NCI-H774 (cell line): ENCODE results near the gene GBX2.
A peak's percentile ranks its signal among the peaks of the same experiment; 100 is the strongest.
"Not testable (repeated sequence)": the region's sequence is repeated elsewhere in the genome, so short reads cannot be mapped to it uniquely, and the experiment has no call there.

Experiments used
- DNase-seq: peaks from one replicate; lab custom pipeline; 2025; lab: John Stamatoyannopoulos, UW

Gene GBX2

GRCh38 chr2:236155406-236155805, 12.8 kb downstream of the GBX2 start:
- DNase-seq, result no peak

GRCh38 chr2:236146436-236146835, 21.8 kb downstream of the GBX2 start:
- DNase-seq, result no peak

GRCh38 chr2:236143811-236144210, 24.4 kb downstream of the GBX2 start:
- DNase-seq, result no peak

DNA sequence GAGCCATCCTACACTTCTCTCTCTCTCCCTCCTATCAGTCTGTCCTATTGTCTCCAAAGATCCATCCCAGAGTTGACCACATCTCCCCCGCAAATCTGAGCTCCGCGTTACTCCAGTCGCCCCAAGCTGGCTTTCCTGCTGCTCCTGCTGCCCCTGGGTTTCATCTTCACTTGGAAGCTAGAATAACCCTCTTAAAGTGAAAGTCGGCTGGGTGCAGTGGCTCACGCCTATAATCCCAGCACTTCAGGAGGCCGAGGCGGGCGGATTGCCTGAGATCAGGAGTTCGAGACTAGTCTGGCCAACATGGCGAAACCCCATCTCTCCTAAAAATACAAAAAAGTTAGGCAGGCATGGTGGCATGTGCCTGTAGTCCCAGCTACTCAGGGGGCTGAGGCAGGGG, 26.6 kb downstream of the GBX2 start:
- DNase-seq, result not testable (repeated sequence)

GRCh38 chr2:236137066-236137465, 31.1 kb downstream of the GBX2 start:
- DNase-seq, result no peak

DNA sequence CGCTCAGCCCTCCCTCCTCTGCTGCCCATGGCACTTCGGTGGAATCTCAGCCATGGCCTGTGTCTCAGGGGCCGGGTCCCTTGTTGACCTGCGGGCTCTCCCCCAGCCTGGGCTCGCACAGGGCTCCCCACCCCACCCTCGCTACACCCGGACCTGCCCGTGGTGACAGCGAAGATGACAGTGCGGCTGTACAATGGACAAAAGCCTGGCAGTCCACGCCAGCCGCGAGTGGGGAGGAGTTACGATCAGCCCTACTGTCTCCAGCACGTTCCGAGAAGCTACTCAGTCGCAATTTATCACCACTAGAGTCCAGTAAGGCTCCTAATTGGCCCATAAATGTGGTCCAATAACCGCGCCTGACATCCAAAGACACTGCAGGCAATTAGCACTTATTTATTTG, 31.6 kb downstream of the GBX2 start:
- peak; percentile 48 for DNase-seq

DNA sequence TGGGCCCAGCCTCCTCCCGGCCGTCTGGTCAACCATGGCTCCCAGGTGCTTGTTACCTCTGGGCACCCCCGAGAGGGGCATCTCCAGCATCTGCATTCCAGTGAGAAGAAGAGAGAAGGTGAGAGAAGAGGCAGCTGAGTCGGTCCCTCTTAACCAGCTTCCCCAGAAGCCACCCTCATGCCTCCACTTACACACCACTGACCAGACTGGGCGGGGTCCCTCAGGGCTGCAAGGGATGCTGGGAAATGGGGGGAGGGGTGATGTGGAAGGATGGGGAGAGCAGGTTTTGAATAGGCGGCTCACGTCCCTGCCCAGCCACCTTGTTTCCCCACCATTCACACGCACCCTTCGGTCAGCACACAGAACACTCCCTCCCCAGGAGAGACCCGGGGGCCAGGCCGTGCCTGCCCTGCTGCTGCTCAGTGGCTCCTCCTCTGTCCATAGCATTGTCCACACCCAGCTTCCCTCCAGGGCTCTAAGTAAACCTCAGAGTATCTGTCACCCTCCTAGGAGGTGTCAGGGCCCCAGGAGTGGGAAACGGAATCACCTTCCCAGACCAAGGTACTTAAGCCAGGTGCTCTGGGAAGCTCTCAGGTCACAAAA, 34.7 kb downstream of the GBX2 start:
- DNase-seq, result no peak

DNA sequence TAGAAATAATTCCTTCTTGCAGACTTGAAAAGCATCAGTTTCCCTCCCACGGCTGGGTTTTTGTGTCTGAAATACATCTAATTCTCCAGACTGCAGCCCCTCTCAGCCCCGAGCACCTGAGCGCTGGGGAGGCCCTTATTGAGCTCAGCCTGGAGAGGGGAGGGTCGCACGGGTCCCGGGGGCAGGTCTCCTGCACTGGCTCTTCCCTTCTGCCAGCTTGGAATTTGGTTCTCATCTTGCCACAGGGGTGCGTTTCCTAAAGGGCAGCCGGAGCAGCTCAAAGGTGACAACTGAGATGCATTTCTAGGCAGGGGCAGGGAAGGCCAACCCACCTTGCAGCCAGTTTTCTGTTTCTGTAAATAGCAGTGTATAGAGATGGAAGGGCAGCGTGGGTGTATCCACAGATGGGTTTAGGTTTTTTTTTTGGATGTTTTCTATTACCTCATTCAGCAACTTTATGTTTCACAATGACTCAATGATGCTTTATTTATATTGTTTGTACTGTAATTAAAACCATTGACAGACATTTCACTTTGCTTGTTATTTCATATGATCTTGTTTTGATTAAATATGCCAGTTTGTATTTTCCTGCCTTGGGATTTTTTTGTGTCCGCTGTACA, 37.0 kb downstream of the GBX2 start:
- DNase-seq, result no peak

GRCh38 chr2:236130349-236130998, 37.7 kb downstream of the GBX2 start:
- DNase-seq, result no peak

DNA sequence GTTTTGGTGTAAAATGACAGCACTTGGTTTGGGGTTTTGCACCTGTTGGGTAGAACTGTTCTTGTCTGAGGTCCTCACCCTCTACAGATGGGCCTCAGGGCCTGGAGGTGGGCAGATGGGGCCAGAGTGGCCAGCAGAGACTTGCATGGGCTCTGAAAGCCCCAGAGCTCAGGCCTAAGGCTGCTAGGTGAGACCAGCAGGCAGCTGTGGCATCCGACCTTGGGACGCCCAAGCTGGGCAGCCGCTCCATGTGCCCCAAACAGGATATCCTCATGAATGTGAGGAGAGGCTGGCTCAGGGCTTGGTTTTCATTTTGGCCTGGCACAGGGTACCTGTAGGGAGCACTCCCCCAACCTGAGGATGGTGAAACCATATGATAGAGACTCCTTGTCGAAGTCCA, 38.3 kb downstream of the GBX2 start:
- DNase-seq, result no peak

GRCh38 chr2:236128321-236128720, 39.9 kb downstream of the GBX2 start:
- DNase-seq, result no peak

GRCh38 chr2:236127010-236127409, 41.2 kb downstream of the GBX2 start:
- DNase-seq, result no peak

- DNase-seq, result no peak
Measured at GRCh38 chr2:236125541-236125940, 42.6 kb downstream of the GBX2 start.

DNA sequence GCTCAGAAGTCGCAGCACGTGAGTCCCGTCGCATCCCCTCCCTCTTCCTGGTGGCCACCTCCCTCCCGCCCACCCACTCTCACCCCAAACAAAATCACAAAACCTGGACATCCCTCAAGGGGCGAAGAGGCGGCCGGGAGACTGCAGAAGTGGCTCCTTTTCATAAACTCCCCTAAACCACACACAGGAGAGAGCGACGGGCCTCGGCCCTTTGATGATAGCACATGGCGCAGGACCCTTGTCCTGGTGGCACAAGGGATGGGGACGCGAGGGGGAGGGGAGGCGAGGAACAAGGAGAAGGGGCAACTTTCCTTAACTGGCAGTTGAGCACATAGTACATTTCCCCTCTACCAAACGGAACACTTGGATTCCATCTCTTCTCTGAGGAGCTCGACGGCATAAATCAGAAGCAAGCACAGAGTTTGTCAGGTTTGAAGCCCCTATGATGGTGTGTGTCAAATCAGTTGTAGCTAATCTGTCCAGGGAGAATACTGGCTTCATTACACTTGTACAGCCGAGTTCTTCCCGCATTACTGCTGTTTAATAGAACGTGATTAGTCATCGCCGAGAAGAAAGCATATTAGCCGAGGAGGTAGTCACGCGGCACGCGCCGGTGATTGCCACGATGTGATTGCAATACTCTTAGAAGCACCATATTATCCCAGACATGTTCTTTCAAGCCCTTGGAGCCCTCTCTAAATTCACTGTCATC, 43.8 kb downstream of the GBX2 start:
- DNase-seq, result no peak

DNA sequence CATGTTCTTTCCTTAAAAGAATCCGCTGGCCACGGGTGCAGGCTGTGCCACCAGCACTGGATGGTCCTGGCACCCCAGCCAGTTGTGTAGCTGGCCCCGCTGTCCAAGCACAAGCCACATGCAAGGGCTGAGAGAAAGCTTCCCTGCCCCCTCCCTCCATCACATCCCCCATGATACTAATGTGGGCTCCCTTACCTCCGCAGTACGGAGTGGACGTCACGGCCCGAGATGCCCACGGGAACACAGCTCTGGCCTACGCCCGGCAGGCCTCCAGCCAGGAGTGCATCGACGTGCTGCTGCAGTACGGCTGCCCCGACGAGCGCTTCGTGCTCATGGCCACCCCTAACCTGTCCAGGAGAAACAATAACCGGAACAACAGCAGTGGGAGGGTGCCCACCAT, 44.5 kb downstream of the GBX2 start:
- DNase-seq, result no peak

GRCh38 chr2:236122236-236122635, 46.0 kb downstream of the GBX2 start:
- DNase-seq, result no peak

- DNase-seq, result no peak
Measured at GRCh38 chr2:236121546-236121945, 46.6 kb downstream of the GBX2 start.

- DNase-seq, result no peak
Measured at GRCh38 chr2:236120829-236121228, 47.4 kb downstream of the GBX2 start.

- no peak for DNase-seq
Measured at GRCh38 chr2:236120141-236120601, 48.0 kb downstream of the GBX2 start.

GRCh38 chr2:236119476-236119875, 48.7 kb downstream of the GBX2 start:
- DNase-seq, result no peak

DNA sequence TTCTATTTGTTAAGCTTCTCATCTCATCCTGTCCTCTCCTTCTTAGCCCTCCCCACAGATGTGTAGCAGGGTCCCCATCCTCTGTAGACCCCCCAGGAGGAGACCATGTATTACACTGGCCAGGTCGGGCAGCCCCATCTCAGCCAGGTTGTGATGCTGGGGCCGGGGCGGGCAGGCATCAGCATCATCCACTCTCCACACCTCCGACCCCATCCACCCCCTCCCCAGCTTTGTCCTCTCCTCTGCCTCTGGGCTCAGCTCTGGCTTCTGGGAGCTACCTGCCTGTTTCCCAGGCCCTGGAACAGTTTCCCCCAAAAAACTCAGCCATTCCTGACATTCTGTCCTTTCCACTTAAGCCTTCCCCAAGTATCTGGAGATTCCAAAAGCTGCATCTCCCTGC, 49.2 kb downstream of the GBX2 start:
- no peak for DNase-seq

GRCh38 chr2:236117861-236118269, 50.3 kb downstream of the GBX2 start:
- DNase-seq, result peak; percentile 45

GRCh38 chr2:236117401-236117800, 50.8 kb downstream of the GBX2 start:
- DNase-seq, result no peak
